Stimulated activated CD8-positive, alpha-beta memory T cell treated with anti-CD3 and anti-CD28 coated beads, Interleukin-7, amount 100 ng/mL, for 1 hour (primary cell): ENCODE measurements around the gene POLR3B.
"Not testable (repeated sequence)": the region's sequence is repeated elsewhere in the genome, so short reads cannot be mapped to it uniquely, and the experiment has no call there.

Source experiments
- DNase-seq, 2 donors: peaks; one replicate each; pipeline ENCODE4 v3.0.0-alpha.2; 2020; ENCODE audit warnings: low read depth in 2 of 2

The POLR3B gene

GRCh38 chr12:106459534-106459933 is 102.0 kb downstream of the POLR3B start:
- DNase-seq, result no peak

- no peak for DNase-seq
Measured at GRCh38 chr12:106461730-106462129, 104.2 kb downstream of the POLR3B start.

- DNase-seq, result not testable (repeated sequence)
Measured at GRCh38 chr12:106465605-106466004, 108.1 kb downstream of the POLR3B start.

- DNase-seq, result not testable (repeated sequence)
Measured at GRCh38 chr12:106475662-106476061, 118.1 kb downstream of the POLR3B start.

- not testable (repeated sequence) for DNase-seq
Measured at GRCh38 chr12:106477627-106478026, 120.1 kb downstream of the POLR3B start.

- no peak for DNase-seq
Measured at GRCh38 chr12:106480251-106480650, 122.7 kb downstream of the POLR3B start.

- DNase-seq, result no peak
Measured at GRCh38 chr12:106481246-106481645, 123.7 kb downstream of the POLR3B start.

GRCh38 chr12:106487664-106488063 is 130.1 kb downstream of the POLR3B start:
- no peak for DNase-seq

- DNase-seq, result no peak
Measured at GRCh38 chr12:106488884-106489283, 131.3 kb downstream of the POLR3B start.

GRCh38 chr12:106490264-106490663 is 132.7 kb downstream of the POLR3B start:
- no peak for DNase-seq

- no peak for DNase-seq
Measured at GRCh38 chr12:106492857-106493256, 135.3 kb downstream of the POLR3B start.

GRCh38 chr12:106493531-106493930 is 136.0 kb downstream of the POLR3B start:
- no peak for DNase-seq

GRCh38 chr12:106495354-106495965 is 137.9 kb downstream of the POLR3B start:
- no peak for DNase-seq

- no peak for DNase-seq
Measured at GRCh38 chr12:106498056-106498455, 140.5 kb downstream of the POLR3B start.

- no peak for DNase-seq
Measured at GRCh38 chr12:106499628-106500027, 142.1 kb downstream of the POLR3B start.

- DNase-seq, result no peak
Measured at GRCh38 chr12:106506691-106507090, 149.1 kb downstream of the POLR3B start.

GRCh38 chr12:106508966-106509365 is 151.4 kb downstream of the POLR3B start:
- no peak for DNase-seq

GRCh38 chr12:106511365-106511764 is 153.8 kb downstream of the POLR3B start:
- no peak for DNase-seq

- DNase-seq, result no peak
Measured at GRCh38 chr12:106517314-106517713, 159.8 kb downstream of the POLR3B start.

GRCh38 chr12:106519607-106520021 is 162.1 kb downstream of the POLR3B start:
- no peak for DNase-seq

- no peak for DNase-seq
Measured at GRCh38 chr12:106521901-106522300, 164.4 kb downstream of the POLR3B start.

- DNase-seq, result no peak
Measured at GRCh38 chr12:106522708-106523107, 165.2 kb downstream of the POLR3B start.

GRCh38 chr12:106527356-106527755 is 169.8 kb downstream of the POLR3B start:
- no peak for DNase-seq

GRCh38 chr12:106541201-106541600 is 183.7 kb downstream of the POLR3B start:
- DNase-seq, result no peak
